Stimulated activated CD4-positive, alpha-beta T cell treated with anti-CD3 and anti-CD28 coated beads, Interleukin-12 subunit alpha, Interleukin-12 subunit beta, amount 100 ng/mL, for 4 hours (primary cell): Measurements from ENCODE around the gene MAP4K5.
"Not testable (repeated sequence)": the region's sequence is repeated elsewhere in the genome, so short reads cannot be mapped to it uniquely, and the experiment has no call there.

Experiments used
- DNase-seq: peaks from one replicate; pipeline ENCODE4 v3.0.0-alpha.2; 2020

The MAP4K5 gene

GRCh38 chr14:50531595-50532501 lies 521 bp downstream of the MAP4K5 start:
- peak; percentile 32 for DNase-seq

- DNase-seq = no peak
Observed at GRCh38 chr14:50530794-50531365, 1.5 kb downstream of the MAP4K5 start.

GRCh38 chr14:50530358-50530757 lies 2.0 kb downstream of the MAP4K5 start:
- no peak for DNase-seq

- no peak for DNase-seq
Observed at GRCh38 chr14:50529288-50530179, 2.8 kb downstream of the MAP4K5 start.

DNA sequence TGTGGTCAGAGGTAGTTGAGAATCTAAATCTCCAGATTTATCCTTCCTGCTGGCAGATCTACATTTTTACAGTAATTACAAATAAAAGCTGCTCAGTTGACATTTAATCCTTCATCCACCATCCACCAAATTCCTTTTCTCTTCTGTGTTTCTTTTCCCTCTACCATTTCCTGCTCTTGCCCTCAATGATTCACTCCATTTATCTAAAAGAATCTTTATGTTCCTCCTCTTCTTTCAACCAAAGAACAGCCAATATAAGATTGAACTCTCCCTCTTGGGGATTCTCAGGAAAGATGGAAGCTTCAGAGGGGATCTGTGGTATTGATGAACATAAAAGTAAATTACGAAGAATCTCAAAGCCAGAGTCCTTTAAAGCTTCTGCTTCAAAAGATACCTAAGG lies 4.4 kb downstream of the MAP4K5 start:
- no peak for DNase-seq

DNA sequence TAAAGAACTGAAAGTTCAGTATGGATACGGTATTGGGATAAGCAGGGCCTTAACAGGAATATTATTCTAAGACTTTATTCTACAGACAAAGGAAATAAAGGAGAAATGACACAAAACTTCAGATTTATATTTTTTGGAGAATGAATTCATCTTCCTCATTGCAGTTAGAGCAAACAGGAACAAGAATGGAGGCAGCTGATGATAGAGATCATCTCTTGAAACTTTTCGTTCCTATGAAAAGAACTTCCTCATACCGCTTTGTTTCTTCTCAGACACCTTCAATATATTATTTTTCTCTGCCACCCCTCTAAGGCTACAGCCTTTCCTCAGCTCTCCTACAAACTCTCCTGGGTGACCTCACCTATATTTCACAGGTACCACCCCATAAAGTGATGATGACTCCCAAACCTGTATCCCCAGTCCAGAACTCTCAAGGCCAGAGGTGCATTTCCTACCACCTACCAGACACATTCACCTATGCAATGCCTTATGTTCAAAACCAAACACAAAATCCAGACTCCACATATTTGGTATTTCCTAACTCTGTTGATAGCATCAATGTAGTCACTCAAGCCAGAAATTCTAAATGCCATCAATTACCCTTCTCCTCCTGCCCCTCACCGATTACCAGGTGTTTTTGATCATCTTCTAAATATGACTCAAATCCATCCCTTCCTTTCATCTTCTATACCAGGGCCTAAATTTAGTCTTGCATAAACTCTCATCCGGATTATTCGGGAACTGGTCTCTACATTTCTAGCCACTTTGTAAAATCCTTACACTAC lies 7.4 kb downstream of the MAP4K5 start:
- no peak for DNase-seq

DNA sequence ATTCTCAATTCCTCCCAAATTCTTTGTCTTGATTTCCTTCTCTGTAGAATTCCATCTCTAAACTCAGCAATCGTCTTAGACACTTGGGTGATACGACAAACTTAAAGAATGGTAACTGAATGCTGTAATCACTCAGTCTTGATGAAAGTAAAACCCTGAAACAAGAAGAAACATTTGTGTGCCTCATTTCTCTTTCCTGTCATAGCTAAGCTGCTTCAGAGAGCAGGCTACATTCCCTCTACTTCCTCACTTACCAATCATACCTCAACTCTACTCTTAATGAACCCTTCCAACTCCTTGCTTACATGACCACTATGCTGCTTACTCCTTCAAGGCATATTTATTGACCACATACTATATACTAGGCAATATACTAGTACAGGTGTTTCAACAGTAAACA lies 8.3 kb downstream of the MAP4K5 start:
- no peak for DNase-seq

GRCh38 chr14:50523271-50524041 lies 8.9 kb downstream of the MAP4K5 start:
- no peak for DNase-seq

- DNase-seq = no peak
Observed at GRCh38 chr14:50521912-50522341, 10.4 kb downstream of the MAP4K5 start.

DNA sequence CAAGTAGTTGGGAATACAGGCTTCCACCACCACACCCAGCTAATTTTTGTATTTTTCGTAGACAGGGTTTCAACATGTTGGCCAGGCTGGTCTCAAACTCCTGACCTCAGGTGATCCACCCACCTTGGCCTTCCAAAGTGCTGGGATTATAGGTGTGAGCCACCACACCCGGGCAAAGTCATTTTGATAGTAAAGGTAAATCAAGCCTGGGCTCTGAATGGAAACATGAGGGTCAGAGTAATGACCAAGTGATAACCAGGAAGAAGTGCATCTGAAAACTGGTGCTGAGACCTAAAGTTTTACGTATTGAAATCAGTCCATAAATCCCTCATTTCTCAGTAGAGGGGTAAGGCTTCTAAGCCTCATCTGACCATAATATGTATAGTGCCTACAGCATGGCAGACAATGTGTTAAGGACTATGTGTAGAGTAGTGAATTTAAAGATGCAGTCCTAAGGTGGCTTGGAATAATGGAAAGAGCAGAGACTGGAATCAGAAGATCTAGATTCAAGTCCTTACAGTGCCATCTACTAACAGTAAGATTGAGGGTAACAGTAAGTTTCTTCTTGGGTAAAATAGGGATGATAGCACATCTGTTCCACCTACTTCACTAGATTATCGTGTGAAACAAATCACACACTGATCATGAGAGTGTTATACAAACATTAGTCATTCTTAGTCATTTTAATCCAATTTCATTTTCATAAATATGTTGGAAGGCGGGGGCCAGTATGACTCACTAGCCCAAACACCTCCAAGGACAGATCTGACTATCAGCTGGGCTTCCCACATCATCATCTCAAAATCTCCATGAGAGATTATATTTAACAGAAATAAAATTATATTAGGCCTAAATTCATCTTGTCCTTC lies 11.2 kb downstream of the MAP4K5 start:
- DNase-seq = peak; percentile 49

DNA sequence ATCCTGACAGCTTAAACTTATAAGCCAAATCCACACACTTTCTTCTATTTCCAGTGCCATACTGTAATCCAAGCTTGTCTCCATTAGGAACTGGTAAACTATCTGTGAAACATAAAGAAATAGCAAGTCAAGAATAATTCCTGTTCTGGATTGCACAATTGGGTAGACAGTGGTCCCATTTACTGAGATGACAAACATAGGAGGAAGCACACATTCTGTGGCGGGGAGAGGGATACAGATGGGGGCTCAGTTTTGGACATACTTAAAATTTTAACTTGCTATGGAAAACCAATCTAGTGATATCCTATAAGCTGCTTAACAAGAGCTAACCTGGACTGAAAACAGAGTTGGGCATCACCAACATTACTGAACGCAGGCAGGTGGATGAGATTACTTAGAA lies 16.3 kb downstream of the MAP4K5 start:
- DNase-seq = no peak

- no peak for DNase-seq
Observed at GRCh38 chr14:50512463-50512862, 19.9 kb downstream of the MAP4K5 start.

- no peak for DNase-seq
Observed at GRCh38 chr14:50510157-50510556, 22.2 kb downstream of the MAP4K5 start.

- DNase-seq = not testable (repeated sequence)
Observed at GRCh38 chr14:50507078-50507477, 25.3 kb downstream of the MAP4K5 start.

DNA sequence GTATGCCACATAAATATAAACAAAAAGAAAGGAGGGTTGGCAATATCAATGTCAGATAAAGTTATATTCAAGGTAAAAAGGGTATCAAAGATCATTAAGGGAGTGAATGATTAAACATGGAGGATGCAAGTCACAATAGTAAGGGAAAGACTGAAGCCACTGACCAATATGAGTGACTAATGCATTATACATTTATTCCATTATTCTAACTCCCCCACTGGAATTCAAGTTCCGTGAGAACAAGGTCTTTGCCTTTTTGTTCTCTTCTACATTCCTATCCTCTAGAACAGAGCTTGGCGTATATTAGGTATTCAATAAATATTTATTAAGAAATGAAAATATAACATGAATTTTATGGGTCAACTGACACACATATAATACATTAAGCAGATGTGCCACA lies 30.7 kb downstream of the MAP4K5 start:
- no peak for DNase-seq

DNA sequence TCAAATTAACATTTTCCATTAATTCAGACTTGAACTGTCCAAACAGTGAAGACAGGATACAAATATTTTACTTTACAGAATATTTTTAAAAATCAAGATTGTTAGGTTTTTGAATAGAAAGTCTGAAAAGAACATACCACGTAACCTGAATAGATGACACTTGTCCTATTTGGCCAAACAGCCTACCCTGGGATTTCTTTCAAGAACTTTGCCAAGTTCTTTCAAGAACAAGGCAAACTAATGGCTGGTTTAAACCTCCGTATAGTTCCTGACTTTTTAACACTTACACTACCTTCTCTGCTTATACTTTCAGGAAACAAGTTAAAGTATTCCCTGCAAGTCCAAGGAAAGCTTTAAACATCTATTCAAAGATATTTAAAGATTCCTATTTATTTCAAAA lies 35.0 kb downstream of the MAP4K5 start:
- DNase-seq = no peak

GRCh38 chr14:50489851-50490250 lies 42.5 kb downstream of the MAP4K5 start:
- no peak for DNase-seq

- no peak for DNase-seq
Observed at GRCh38 chr14:50488521-50488920, 43.8 kb downstream of the MAP4K5 start.

DNA sequence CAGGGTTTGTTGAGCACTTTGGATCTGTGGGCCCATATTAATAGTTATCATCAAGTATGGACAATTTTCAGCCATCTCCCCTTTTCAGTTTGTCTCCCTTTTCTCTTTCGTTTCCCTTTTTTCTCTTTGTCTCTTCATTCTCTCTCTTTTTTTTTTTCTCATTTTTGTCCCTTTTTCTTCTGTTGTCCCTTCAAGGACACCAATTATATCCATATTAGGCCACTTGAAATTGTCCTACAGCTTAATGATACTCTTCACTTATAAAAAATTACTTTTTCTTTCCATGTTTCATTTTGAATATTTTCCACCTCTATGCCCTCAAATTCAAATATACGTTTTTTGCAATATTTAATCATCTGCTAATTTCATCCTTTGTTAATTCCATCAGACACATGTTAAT lies 53.3 kb downstream of the MAP4K5 start:
- DNase-seq = no peak

DNA sequence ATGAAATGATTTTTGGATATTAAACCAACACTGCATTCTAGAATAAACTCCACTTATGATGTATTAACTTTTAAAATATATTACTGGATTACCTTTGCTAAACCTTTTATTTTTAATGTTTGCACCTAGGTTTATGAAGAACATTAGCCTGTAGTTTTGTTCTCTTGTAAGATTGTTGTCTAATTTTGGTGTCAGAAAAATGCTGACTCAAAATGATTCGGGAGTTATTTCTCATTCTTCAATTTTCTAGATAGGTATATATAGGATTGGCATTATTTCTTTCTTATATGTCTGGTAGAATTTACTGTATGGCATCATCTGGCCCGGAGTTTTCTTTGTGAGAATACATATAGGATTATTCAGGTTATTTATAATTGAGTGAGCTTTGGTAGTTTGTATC lies 54.6 kb downstream of the MAP4K5 start:
- DNase-seq = no peak

GRCh38 chr14:50476134-50476533 lies 56.2 kb downstream of the MAP4K5 start:
- no peak for DNase-seq
